ENCODE results near the gene DENND1C.

The DENND1C gene

DNA sequence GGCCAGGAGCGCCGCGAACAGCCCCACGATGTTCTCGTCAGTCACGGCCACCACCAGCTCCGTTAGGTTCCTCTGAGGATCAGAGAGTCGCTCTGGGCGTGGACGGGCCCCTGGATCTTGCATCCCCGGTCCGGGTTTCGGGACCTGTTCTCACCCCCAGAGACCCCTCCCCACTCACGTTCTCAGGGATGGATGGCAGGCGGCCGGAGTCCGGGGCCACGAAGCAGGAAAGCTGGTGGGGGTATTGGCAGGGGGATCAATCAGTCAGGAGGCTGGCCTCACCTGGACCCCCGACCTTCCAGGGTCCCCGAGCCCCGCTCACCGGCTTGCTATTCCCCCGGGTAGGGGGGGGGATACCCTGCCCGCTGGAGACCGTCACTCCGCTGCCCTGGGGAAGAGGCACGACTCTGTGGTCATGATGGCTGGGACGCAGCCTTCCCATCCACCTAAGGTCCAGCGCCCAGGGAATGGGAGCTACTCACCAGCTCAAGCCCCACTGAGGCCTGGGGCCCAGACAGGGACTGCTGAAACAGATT is 4.6 kb downstream of the DENND1C start:
- no peak for DNase-seq

DNA sequence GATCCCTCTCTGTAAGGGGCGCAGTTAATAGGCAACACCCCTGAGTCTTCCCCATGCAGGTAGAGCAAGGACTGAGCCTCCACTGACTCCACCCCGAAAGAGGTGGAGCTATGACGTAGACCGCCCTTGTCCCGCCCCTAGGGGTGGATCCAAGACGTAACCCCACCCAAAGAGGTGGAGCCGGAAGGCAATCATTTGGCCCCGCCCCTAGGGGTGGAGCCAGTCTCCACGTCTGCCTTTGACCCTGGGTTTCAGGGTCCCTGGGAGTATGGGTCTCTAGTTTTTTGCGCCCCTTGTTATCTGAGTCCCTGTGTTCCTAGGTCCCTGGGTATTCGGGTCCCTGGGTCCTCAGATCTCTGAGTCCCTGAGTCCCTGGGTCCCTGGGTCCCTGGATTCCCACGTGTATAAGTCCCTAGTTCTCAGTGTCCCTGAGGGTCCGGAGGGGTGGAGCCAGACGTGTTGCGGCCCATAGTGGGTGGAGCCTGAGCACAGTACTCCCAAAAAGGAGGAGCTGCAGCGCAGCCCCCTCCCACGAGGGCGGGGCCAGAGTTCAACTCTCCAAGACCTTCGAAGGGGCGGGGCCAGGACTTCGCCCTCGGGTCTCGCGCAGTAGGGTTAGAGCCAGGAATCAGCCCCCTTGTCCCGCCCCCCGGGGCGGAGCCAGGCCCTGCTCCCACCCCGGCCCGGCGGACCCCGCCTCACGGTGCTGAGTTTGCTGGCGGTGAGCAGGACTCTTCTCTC is 5.3 kb downstream of the DENND1C start:
- peak; percentile 46 for DNase-seq

DNA sequence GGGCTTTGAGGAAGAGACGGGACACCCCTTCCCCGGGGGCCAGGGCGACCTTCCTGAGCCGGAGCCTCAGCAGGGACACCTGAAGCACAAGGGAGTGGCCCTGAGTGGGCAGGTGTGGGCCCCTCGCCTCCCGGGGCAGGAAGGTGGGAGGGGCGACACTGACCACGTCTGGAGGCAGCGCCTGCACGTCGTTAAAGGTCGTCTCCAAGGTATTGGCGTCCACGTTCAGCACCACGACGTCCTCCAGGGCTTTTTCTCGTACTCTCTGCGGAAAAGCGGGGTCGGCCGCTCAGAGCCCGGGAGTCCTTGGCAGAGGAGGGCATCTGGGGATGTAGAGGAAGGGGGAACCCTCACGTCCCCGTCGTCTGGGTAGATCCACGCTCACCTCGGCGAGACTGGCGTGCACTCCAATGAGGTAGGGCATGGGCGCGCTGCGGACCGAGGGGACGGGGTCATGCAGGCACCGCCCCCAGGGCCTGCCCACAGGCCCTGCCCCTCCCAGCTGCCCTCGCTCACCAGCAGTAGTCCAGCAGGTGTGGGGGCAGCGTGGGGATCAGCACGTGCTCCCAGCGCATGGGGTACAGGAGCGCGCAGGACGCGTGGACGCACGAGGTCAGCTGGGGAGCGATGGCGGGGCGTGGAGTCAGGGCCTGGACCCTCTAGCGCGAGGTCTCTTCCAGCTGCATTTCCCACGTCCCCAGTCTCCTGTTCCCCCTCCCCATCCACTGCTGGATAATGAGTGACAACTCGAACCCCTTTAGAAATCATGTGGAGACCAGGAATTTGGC is 6.1 kb downstream of the DENND1C start:
- DNase-seq = no peak

DNA sequence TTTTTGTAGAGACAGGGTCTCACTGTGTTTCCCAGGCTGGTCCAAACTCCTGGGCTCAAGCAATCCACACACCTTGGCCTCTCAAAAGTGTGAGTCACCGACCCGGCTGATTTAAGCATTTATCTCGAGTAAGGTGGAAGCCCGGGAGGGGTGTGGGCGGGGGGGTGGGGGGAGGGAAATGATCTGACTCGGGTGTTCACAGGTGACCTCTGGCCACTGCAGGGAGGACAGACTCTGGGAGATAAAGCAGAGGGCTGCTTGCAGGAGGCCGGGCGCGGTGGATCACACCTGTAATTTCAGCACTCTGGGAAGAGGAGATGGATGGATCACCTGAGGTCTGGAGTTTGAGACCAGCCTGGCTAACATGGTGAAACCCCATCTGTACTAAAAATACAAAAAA is 7.9 kb downstream of the DENND1C start:
- no peak for DNase-seq

DNA sequence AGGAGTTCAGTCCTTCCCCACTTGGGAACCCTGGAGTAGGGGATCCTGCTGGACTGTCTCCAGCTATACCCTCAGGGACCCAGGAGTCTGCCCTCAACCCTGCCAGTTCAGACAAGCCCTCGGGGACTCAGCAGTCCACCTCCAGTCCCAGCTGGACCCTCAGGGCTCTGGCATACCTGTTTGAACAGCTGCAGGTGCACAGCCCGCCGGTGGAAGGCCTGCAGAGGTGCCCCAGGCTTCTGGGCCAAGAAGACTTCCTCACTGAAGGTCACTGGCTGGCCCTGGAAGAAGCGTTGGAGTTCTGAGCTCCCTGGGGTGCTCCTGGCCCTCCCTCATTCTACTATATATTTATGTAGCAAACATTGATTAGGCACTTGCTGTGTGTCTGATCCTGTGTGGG is 8.9 kb downstream of the DENND1C start:
- DNase-seq = no peak

DNA sequence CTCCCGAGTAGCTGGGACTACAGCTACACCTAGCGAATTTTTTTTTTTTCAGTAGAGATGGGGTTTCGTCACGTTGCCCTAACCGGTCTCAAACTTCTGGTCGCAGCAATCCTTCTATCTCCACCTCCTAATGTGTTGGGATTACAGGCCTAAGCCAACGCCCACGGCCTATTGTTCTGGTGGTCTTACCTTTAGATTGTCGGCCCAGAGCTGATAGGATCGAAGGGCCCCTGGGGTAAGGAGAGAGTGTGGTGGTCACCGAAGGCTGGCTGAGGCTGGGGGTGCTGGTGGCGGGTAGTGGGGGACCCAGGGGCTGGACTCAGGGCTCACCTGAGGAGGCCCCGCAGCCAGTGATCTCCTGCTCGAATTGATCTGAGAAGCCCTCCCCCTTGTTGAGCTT is 10.5 kb downstream of the DENND1C start:
- no peak for DNase-seq

DNA sequence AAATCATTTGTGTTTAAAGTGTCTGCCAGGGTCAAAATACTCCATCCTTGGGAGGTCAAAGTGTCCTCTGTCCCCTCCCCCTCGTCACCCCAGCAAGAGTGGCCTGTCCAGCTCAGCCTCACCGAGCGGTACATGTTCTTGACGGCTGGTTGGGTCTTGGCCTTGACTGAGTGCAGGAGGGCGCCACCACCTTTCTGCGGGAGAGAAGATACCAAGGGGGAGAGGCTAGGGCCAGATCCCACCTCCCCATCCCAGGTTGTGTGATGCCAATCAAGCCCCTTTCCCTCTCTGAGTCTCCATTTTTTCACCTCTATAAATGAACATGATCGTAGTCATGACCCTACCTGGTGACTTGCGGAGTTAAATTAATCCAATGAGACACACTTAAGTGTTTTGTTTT is 11.4 kb downstream of the DENND1C start:
- no peak for DNase-seq

DNA sequence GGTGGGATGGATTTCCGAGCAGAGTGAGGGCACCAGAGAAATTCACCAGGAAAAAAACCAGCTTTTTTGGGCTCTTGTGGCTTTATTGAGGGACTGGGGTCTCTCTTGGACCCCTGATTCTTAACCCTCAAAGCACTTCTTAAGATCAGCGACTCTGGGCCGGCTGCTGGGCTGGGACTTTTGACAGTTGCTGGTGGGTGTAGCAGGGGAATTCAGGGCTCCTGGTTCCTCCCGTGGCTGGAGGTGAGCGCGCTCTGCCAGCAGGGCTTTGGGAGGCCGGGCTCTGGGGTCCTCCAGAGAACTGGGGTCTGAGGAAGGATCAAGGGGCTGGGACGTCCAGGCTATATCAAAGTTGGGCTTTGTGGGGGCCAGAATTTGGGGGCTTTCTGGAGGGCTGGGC is 14.2 kb downstream of the DENND1C start:
- DNase-seq = no peak

DNA sequence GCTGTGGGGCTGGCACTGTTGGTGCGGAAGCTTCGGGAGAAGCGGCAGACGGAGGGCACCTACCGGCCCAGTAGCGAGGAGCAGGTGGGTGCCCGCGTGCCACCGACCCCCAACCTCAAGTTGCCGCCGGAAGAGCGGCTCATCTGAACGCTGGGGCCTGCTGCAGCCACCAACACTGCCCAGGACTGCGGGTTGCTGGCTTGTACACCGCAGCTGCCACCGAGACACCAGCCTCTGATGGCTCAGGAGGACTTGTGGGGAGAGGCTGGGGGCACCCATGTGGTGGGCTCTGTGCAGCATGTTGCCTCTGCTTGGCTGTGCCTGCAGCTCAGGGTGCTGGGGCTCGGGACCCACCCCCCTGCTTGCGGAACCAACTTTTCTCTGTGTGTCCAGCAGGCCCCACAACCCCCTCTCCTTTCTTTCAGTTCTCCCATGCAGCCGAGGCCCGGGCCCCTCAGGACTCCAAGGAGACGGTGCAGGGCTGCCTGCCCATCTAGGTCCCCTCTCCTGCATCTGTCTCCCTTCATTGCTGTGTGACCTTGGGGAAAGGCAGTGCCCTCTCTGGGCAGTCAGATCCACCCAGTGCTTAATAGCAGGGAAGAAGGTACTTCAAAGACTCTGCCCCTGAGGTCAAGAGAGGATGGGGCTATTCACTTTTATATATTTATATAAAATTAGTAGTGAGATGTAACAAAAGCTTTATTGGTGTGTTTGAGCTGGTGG is 14.9 kb downstream of the DENND1C start:
- DNase-seq = no peak

DNA sequence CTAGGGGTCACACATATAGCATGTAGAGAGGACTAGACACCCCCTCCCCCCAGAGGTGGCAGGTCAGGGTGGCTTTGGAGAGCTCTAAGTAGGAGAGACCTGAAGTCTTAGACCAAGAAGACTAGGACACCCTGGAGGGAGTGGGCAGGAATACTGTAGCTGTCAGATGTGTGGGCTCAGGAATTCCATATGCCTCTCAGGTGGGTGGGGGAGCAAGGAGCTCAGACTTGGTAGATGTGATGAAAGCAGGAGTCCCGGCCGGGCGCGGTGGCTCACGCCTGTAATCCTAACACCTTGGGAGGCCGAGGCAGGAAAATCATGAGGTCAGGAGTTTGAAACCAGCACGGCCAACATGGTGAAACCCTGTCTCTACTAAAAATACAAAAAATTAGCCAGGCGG is 15.9 kb downstream of the DENND1C start:
- DNase-seq = no peak

DNA sequence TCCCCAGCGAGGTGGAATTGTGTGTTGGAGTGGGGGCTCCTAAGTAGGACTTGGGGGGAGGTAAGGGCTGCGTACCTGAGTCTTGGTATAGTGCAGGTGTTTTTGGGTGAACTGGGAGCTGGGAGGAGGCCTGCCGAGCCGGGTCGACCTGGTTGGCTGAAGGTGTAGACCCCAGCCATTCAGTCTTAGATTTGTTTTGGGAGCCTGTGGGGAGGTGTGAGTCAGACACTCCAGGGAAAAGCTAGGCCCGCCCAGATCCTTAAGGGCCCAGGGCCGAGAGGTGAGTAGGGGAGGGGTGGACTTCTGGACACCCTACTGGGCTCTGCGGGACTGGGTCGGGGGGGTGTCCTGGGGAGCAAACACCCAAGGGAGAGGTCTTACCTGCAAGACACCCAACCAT is 16.6 kb downstream of the DENND1C start:
- DNase-seq = no peak

DNA sequence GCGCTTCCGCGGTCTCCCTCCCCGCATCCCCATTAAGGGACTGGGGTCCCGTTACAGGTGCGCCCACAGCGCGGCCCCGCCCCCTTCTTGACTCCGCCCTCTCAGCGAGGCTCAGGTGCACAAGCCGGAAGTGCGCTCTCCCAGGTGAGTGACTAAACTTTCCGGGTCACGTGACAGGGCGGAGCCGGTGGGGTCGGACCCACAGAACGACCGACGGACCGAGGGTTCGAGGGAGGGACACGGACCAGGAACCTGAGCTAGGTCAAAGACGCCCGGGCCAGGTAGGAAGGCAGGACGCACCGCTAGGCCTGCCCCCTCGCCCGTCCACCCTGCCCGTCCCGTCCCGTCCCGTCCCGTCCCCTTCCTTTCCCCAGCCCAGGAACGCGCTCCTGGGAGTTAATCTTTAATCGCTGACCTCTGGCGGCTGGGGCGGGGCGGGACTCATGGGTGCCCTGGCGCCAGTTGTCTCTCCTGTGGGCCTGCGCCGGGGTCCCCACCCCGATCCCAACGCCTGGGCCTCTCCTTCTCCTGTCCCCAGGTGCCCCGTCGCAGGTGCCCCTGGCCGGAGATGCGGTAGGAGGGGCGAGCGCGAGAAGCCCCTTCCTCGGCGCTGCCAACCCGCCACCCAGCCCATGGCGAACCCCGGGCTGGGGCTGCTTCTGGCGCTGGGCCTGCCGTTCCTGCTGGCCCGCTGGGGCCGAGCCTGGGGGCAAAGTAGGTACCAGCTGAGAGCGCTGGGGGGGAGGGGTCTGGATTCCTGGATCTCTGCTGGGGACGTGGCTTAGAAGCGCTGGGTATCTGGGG is 17.3 kb downstream of the DENND1C start, which contains the start of gene CRB3:
TSS of gene CRB3 (plus strand) at position 202 of the 804 bp plus-strand sequence. CDS start at position 633, 431 bp downstream.
- DNase-seq = peak; percentile 66

DNA sequence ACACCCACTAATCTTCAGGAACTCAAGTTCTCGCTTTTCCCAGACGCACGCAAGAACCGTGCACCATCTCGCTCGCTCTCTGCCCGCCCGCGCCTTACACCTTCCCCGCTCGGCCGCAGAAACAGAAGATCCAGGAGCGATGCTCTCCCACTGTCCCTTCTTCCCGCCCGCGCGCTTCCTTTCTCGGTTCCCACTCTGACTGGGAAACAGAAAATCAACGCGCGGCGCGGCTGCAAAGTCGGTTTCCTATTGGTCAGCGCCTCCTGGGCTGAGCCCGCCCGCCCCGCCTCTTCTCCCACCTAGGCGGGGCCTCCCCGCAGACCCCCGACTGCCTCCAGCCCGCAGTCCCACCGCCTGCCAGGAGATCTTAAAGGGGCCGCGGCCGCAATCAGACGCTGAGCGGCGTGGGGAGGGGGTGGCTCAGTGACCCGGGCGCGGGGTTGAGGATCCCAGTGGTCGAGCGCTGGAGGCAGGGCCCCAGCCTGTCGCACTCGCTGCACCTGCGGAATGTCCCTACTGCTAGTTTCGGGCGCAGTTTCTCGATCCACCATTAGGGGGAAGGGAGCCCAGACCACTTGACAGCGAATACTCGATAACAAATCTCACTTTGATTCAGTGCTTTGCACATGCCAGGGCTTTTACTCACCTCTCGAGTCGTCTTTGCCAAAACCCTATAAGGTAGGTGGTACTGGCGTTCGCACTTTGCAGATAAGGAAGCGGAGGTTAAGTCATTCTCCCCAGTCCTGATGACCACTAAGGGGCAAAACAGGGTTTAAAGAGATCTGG is 21.3 kb downstream of the DENND1C start:
- DNase-seq = peak; percentile 95

DNA sequence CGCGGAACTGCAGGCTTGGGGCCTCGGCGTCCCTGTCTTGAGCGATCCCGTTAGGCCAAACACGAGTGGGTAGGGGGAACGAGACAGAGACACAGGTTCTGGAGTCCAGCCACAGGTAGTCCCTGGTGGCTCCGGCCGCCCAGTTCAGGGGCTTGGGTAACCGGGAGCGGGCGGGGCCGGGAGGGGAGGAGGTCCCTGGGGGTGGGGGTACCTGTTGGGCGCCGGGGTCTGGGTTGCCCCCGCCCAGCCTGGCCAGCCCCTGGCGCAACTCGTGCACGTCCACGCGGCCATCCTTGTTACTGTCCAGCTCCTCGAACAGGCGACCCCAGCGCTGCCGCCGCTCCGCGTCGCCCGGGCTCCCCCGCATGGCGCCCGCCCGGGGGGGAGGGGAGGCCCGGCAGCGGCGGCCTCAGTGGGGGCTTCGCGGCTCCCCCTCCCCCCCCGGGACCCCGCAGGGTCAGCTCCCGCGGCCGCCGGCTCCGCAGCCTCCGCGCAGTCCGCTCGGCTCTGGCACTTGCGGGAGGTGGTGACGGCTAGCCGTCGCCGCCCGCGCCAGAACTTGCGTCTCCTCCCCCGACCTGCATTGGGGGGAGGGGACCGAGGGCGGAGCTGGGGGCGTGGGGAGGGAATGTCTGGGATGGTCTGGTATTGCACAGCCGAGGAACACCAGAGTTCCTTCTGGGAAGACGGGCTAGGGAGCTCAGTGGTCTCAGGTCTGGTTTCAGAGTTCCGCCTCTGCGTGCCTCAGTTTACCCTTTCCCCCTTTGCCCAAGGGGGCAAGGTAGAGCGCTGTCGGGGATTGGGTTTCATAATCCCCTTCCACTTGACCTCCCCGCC is 22.1 kb downstream of the DENND1C start, which contains the start of gene SLC25A23:
TSS of gene SLC25A23 (minus strand) at position 531 of the 837 bp plus-strand sequence. CDS start at position 367, 164 bp downstream.
- peak; percentile 58 for DNase-seq

DNA sequence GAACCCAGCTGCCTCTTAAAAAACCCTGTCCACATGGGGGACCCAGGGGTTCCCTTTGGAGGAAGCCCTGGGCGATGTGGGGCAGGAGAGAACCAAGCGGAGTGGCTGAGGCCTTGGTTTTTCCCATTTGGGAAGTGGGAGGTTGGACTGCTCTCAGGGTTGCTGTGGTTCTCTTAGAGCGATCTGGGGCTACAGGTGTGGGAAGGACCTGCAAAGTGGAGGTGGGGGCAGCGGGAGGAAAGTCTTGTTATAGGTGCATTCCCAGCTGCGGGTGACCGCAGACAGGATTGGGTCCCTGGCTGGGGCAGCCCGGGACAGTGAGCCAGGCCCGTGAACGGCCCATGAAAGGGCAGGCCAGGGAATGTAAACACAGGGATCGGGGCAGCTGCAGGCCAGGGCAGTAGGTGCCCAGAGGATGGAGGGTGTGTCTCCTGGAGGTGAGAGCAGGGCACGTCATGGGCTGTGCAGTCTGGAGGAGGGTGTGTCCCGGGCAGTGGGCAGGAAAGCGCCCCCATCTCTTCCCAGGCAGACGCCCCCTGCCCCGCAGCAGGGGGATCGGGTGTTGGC is 22.8 kb downstream of the DENND1C start:
- DNase-seq = no peak

DNA sequence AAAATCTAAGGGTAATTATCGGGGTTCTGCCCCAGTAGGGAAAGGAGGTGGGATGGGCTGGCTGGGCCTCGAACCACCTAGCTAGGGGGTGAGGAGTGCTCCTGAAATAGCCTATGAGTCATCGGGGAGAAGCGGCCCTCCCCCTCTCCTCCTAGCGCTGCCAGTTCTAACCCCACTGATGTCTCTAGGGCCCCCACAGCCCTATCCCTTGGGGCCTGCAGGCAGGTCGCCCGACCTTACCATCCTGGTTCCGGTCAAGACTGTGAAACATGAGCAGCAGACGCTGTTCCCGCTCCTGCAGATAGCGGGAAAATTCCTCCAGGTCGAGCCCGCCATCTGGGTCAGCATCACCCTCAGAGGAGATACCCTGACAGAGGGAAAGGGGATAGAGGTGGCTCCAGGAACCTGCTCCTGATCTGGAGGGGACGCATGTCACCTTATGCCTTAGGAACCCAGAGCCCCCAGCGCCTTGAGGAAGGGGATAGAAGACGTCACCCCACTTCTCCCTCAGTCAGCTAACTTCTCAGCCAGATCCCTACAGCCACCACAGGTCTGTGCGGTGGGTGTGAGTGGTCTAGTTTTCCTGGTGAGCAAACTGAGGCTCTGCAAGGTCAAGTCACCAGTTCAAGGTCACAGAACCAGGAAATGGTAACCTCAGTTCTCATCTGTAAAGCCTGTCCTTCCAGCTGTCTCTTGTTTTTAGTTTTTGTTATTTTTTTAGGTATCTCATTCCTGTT is 23.5 kb downstream of the DENND1C start:
- no peak for DNase-seq

DNA sequence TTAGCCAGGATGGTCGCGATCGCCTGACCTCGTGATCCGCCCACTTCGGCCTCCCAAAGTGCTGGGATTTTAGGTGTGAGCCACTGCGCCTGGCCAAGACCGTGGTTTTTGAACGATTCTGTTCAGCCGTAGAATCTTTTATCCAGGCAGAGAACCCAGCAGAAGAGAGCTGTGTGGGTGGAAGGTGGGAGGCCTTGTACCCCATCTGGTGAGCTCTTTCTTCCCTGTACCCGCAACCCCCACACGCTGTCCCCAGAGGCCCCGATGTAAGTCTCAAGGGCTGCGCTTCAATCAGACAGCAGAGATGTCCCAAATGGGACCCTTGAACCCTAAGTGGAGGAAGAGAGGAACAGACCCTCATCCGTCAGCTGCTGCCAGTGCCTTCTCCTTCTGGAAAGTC is 25.7 kb downstream of the DENND1C start:
- no peak for DNase-seq

DNA sequence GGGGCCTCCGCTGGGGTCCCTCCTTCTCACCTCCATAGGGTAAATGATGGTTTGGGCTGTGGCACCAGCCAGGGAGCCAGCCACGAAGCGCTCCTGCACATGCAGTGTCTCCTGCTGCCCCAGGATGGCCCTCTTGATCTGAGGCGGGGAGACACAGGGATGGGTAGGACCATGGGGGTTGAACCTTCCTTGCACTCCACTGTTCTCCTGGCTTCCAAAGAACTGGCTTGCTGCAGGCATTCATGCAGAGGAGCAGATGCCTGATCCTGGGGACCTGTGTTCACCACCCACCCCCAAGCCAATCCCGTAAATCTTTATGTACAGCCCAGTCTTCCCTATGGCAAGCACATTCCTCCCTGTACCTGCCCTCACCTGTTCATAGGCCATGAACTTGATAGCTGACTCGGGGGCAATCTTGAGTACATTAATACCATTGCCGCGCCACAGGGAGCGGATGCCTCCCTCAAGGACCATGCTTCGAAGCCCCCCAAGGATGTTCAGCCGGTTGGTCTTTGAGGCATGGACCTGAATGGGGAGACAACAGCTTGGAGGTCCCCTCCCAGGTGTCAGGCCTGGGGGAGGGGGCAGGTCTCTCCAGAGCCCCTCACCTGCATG is 27.5 kb downstream of the DENND1C start:
- DNase-seq = no peak

DNA sequence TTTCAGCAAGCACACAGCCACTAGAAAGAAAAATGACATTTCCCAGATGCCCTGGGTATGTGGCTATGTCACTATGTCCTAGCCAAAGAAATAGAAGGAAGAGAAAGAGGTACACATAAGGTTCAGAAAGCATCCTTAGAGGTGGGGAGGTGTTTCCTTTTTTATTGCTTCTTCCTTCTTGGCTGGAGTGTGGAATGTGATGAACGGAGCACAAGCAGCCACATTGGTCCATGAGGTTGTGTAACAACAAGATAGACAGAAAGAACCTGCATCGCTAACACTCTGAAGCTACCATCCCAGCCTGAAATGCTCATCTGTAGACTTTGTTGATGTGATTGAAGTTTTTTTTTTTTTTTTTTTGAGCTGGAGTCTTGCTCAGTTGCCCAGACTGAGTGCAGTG is 28.7 kb downstream of the DENND1C start:
- DNase-seq = no peak

Measured in activated CD8-positive, alpha-beta memory T cell treated with anti-CD3 and anti-CD28 coated beads, Interleukin-2, amount 50 U/mL, for 4 hours (primary cell).